SU-DHL-6 (cell line): Measurements from ENCODE around the gene DOCK9.

ENCODE experiments used
- H2AFZ ChIP-seq: fragments of 200-600 bp; sonication (generic); 2 replicates; pipeline ENCODE4 v1.6.1; 2014; ENCODE audit warnings: low read depth, mild to moderate bottlenecking, moderate library complexity, mixed read lengths, antibody characterized with exemption, low read length; ENCODE audit not compliant: severe bottlenecking
- H3F3A ChIP-seq: fragments of 200-600 bp; shearing (Covaris generic); 2 replicates; pipeline ENCODE4 v1.6.0; 2016; ENCODE audit warnings: antibody characterized with exemption, mild to moderate bottlenecking; ENCODE audit not compliant: insufficient read depth
- H3K27ac ChIP-seq: fragments of 200-600 bp; sonication (generic); 2 replicates; pipeline ENCODE4 v1.5.1; 2016; ENCODE audit warnings: low read depth, mild to moderate bottlenecking, low read length, moderate library complexity, mixed read lengths
- H3K27me3 ChIP-seq: fragments of 200-600 bp; sonication (generic), shearing (Covaris generic); 2 replicates; pipeline ENCODE4 v1.6.0; 2014; ENCODE audit warnings: mild to moderate bottlenecking, low read length
- H3K36me3 ChIP-seq: fragments of 200-600 bp; sonication (generic); 2 replicates; pipeline ENCODE4 v1.6.1; 2014; ENCODE audit warnings: mild to moderate bottlenecking, low read length, mixed read lengths
- H3K4me2 ChIP-seq: fragments of 300-600, 200-600 bp; shearing (Covaris generic), sonication (generic); 2 replicates; pipeline ENCODE4 v1.6.0; 2014; ENCODE audit warnings: low read length, low read depth, mild to moderate bottlenecking; ENCODE audit not compliant: poor library complexity, severe bottlenecking
- H3K4me3 ChIP-seq: fragments of 200-600 bp; sonication (generic); 2 replicates; pipeline ENCODE4 v1.5.1; 2014; ENCODE audit warnings: antibody characterized with exemption, low read length, mild to moderate bottlenecking, mixed read lengths; ENCODE audit not compliant: insufficient read depth, poor library complexity, severe bottlenecking
- H3K79me2 ChIP-seq: fragments of 200-600 bp; sonication (generic); 2 replicates; pipeline ENCODE4 v1.6.1; 2014; ENCODE audit warnings: mild to moderate bottlenecking, low read length, moderate library complexity; ENCODE audit not compliant: insufficient read depth
- H3K9ac ChIP-seq: fragments of 200-600 bp; sonication (generic); 2 replicates; pipeline ENCODE4 v1.7.0; 2014; ENCODE audit warnings: mild to moderate bottlenecking, low read length
- H3K9me2 ChIP-seq: fragments of 200-600 bp; sonication (generic); replicated peaks from 2 replicates; pipeline ENCODE4 v1.6.1; 2014; ENCODE audit warnings: low read length; ENCODE audit not compliant: insufficient read depth
- H3K9me3 ChIP-seq: fragments of 200-600 bp; sonication (generic); 2 replicates; pipeline ENCODE4 v1.6.1; 2014; ENCODE audit warnings: low read length, mixed read lengths; ENCODE audit not compliant: insufficient read depth
- H4K20me1 ChIP-seq: fragments of 200-600 bp; sonication (generic); 2 replicates; pipeline ENCODE4 v1.6.1; 2014; ENCODE audit warnings: low read depth, mild to moderate bottlenecking, antibody characterized with exemption, low read length, moderate library complexity, mixed read lengths
- CTCF ChIP-seq: fragments of 200-600 bp; sonication (generic); IDR thresholded peaks from one replicate; pipeline ENCODE4 v1.5.1; 2017; ENCODE audit warnings: antibody characterized with exemption, mild to moderate bottlenecking, low read length, moderate library complexity; ENCODE audit not compliant: insufficient read depth, poor library complexity, severe bottlenecking
- EZH2phosphoT487 ChIP-seq: fragments of 200-600 bp; sonication (generic), shearing (Covaris generic); conservative IDR thresholded peaks from 2 replicates; pipeline ENCODE4 v1.6.1; 2018; ENCODE audit warnings: mild to moderate bottlenecking, antibody characterized with exemption, low read length, moderate library complexity, mixed read lengths

DOCK9 gene

GRCh38 chr13:98910501-98910951 is 67.3 kb downstream of the DOCK9 start:
- H3K4me3 ChIP-seq: no peak overlapping the region
- H3K79me2 ChIP-seq: no peaks in the 10 kb centered on the region
- no peak overlapping the region for H2AFZ ChIP-seq
- no peaks in the 10 kb centered on the region for H3K9me3 ChIP-seq
- no peak for TF ChIP-seq CTCF
- TF ChIP-seq EZH2phosphoT487: no peak
- no peaks in the 10 kb centered on the region for H3K9me2 ChIP-seq
- no peak overlapping the region for H3K4me2 ChIP-seq
- H4K20me1 ChIP-seq: no peaks in the 10 kb centered on the region
- H3K9ac ChIP-seq: no peak overlapping the region
- H3F3A ChIP-seq: no peaks in the 10 kb centered on the region
- H3K27ac ChIP-seq: no peak overlapping the region
- H3K36me3 ChIP-seq: no peaks in the 10 kb centered on the region
- H3K27me3 ChIP-seq: no peaks in the 10 kb centered on the region

GRCh38 chr13:98909016-98909415 is 68.8 kb downstream of the DOCK9 start:
- TF ChIP-seq CTCF: no peak
- no peak for TF ChIP-seq EZH2phosphoT487
- H3K27ac ChIP-seq: no peak overlapping the region

GRCh38 chr13:98906746-98907502 is 70.9 kb downstream of the DOCK9 start:
- TF ChIP-seq EZH2phosphoT487: no peak
- no peak for TF ChIP-seq CTCF

More at GRCh38 chr13:98909016-98909415, 68.8 kb downstream of the DOCK9 start:
- no peak overlapping the region for H3K9ac ChIP-seq
- no peaks in the 10 kb centered on the region for H3K36me3 ChIP-seq
- no peak overlapping the region for H2AFZ ChIP-seq
- H3K4me3 ChIP-seq: no peak overlapping the region
- H3K9me2 ChIP-seq: no peaks in the 10 kb centered on the region
- H3K79me2 ChIP-seq: no peaks in the 10 kb centered on the region
- H3K4me2 ChIP-seq: no peak overlapping the region
- H3K9me3 ChIP-seq: no peaks in the 10 kb centered on the region
- no peaks in the 10 kb centered on the region for H3K27me3 ChIP-seq
- no peaks in the 10 kb centered on the region for H4K20me1 ChIP-seq
- no peaks in the 10 kb centered on the region for H3F3A ChIP-seq

More at GRCh38 chr13:98906746-98907502, 70.9 kb downstream of the DOCK9 start:
- H3K9ac ChIP-seq: no peak overlapping the region
- H3K36me3 ChIP-seq: no peaks in the 10 kb centered on the region
- no peaks in the 10 kb centered on the region for H3K79me2 ChIP-seq
- H3K4me2 ChIP-seq: no peak overlapping the region
- H3F3A ChIP-seq: no peaks in the 10 kb centered on the region
- no peak overlapping the region for H3K27ac ChIP-seq
- H3K9me2 ChIP-seq: no peaks in the 10 kb centered on the region
- H3K27me3 ChIP-seq: no peaks in the 10 kb centered on the region
- H2AFZ ChIP-seq: no peak overlapping the region
- H4K20me1 ChIP-seq: no peaks in the 10 kb centered on the region
- H3K4me3 ChIP-seq: no peak overlapping the region
- H3K9me3 ChIP-seq: no peaks in the 10 kb centered on the region
